ENCODE data around the gene CSE1L.
"Not testable (repeated sequence)": the region's sequence is repeated elsewhere in the genome, so short reads cannot be mapped to it uniquely, and the experiment has no call there.

CSE1L gene

DNA sequence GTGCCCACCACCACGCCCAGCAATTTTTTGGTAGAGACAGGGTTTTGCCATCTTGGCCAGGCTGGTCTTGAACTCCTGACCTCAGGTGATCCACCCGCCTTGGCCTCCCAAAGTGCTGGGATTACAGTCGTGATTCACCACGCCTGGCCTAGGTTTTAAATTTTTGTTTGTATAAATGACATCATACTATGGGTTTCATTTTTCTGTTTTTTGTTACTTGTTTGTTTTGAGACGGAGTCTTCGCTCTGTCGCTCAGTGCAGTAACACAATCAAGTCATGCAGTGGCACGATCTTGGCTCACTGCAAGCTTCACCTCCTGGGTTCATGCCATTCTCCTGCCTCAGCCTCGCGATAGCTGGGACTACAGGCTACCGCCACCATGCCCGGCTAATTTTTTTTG, 36.2 kb downstream of the CSE1L start:
- DNase-seq: not testable (repeated sequence)

- DNase-seq: no peak
These were observed 45.0 kb downstream of the CSE1L start for GRCh38 chr20:49091104-49091503.

GRCh38 chr20:49091762-49092161, 45.6 kb downstream of the CSE1L start:
- DNase-seq: no peak

GRCh38 chr20:49096203-49096730, 50.2 kb downstream of the CSE1L start:
- DNase-seq: no peak

DNA sequence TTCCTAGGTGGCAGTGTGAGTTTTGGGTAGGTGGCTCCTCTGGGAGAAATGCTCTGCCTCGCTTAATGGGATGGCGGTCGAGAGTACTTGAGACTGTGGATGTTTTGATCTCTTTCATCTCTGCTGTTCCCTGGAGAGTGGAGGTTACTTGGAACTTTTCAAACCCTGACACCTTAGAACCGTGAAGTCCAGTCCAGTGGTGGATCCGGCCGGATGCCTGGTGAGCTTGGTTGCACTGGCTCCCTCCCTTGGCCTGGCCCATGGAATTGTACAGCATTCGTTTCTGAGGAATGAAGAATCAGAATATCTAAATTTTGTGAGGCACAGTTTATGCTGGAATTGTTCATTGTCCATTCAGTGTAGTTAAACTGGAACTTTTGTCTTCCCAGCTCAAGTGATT, 51.0 kb downstream of the CSE1L start:
- DNase-seq: no peak

DNA sequence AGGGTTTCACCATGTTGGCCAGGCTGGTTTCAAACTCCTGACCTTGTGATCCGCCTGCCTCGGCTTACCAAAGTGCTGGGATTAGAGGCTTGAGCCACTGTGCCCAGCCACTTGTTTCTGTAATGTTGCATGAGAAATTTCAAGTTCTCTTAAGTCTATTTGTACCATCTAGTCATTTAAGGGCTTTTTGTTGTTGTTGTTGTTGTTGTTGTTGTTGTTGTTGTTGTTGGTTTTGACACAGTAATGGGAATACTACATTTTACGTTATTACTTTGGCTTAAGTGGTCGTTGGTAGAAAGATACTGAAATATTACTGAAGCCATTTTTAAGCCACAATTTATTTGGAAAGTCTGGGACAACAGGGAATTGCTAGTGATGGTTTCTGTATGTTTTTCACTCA, 52.0 kb downstream of the CSE1L start:
- no peak for DNase-seq

DNA sequence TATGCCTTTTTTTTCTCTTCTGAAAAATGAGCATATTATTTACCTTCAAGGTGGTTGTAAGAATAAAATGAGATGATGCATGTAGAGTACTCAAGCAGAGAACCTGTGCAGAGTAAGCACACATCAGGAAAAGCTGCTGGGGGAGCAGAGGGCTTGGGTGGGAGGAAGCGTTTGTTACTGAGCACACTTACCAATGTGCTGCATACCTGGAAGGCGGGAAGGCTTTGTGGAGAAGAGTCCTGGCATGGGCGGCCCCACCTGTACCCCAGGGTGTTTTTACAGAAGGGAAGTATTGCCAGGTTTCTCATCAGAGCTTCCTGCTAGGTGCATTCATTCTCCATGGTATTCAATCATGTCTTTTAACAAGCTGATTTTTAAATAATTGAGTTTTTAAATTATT, 52.9 kb downstream of the CSE1L start:
- DNase-seq: no peak

DNA sequence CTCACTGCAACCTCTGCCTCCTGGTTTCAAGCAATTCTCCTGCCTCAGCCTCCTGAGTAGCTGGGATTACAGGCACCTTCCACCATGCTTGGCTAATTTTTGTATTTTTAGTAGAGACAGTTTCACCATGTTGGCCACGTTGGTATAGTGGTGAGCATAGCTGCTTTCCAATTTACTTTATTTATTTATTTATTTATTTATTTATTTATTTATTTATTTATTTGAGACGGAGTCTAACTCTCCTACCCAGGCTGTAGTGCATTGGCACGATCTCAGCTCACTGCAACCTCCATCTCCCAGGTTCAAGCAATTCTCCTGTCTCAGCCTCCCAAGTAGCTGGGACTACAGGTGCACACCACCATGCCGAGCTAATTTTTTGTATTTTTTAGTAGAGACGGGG, 54.2 kb downstream of the CSE1L start:
- DNase-seq: not testable (repeated sequence)

GRCh38 chr20:49100972-49101371, 54.9 kb downstream of the CSE1L start:
- no peak for DNase-seq

- DNase-seq: no peak
These were observed 56.9 kb downstream of the CSE1L start for GRCh38 chr20:49103019-49103418.

DNA sequence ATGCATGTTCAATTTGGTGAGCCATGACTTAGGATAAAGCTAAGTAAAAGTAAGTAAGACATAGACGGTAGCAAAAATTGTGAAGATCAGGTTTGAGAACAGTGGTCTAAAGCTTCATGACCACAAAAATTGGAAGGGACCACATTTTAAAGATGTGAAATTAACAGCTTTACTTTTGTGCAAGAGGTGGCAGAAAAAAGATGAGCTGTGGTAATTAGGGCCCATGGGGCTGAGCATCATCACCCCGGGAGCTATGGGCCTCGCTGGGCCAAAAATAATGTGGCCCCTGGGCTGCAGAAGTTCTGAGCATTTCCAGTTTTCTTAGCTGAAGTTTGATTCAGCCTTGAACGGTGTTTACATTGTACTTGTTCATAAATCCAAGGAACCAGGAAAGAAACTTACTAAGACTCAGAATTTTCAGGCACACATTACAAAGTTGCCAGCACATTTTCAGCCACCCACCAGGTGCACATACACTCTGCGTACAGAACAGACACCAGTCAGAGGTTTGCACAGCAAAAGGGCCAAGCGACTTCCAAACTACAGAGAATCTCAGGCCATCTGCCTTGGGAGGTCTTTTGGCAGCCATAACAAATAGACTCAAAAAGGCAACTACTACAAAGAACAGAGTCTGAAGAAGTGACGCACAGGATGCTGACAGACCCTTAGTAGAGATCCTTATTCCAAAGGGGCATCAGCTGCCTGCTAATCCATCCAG, 57.7 kb downstream of the CSE1L start:
- DNase-seq: no peak

DNA sequence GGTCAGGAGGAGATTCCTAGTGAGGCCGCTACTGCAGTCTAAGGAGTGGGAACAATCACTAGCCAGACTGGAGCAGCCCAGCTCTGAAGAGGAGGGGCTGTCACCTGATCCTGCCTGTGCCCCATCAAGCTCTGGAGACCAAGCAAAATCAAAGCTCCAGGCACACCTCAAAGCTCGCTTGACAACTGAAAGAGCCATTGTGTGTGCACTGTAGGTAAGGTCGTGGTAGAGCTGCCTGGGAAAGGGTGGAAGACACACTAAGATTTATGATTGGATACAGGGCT, 58.2 kb downstream of the CSE1L start:
- DNase-seq: no peak

- DNase-seq: not testable (repeated sequence)
These were observed 59.0 kb downstream of the CSE1L start for GRCh38 chr20:49104979-49105547.

DNA sequence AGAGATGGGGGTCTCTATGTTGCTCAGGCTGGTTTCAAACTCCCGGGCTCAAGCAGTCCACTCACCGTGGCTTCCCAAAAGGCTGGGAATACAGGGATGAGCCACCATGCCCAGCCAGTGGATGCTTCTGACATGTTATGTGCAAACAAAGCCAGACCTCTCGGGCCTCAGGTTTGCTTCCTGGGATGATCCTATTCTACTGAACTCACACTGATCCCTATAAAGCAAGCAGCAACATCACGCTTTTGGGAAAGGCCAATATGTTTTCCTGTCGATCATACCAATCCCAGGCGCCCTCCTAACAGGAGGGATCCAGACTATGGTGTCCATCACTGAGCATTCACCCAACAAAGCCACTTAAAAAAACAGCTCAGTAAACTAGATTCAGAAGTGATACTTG, 60.2 kb downstream of the CSE1L start:
- DNase-seq: no peak

DNA sequence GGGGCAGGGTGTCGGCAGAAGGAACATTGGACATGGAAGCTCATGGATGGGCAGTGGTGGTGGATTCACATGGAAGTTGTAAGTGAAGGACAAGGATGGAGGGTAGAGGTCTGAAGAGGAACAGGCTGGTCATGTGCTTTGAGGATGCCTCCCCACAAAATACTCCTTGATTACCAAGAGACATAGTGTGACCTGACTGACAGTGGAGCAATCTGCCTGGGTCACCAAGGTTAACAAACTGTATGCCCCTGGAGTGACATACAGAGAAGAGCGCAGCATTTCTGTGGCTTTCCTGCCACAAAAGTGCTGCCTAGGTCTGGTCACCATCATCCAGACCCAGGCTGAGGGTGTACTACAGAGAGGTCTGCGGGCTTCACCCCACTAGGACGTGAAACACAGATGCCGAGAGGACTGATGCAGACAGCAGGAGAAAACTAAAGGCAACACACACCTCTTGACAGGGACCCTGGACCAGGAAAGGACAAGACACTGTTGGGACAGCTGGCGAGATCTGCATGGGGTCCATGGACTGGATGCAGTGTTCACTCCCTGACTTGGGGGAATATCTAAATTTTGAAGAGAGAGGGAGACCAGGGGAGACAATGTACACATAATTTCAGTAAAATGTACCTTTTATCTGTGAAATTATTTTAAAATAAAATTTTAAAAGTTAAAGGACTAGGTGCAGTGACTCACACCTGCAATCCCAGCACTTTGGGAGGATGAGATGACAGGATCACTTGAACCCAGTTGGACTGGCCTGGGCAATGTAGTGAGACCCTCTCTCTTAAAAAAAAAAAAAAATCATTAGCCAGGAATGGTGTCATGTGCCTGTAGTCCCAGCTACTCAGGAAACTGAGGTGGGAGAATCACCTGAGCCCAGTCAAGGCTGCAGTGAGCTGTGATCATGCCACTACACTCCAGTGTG, 64.9 kb downstream of the CSE1L start:
- DNase-seq: no peak

DNA sequence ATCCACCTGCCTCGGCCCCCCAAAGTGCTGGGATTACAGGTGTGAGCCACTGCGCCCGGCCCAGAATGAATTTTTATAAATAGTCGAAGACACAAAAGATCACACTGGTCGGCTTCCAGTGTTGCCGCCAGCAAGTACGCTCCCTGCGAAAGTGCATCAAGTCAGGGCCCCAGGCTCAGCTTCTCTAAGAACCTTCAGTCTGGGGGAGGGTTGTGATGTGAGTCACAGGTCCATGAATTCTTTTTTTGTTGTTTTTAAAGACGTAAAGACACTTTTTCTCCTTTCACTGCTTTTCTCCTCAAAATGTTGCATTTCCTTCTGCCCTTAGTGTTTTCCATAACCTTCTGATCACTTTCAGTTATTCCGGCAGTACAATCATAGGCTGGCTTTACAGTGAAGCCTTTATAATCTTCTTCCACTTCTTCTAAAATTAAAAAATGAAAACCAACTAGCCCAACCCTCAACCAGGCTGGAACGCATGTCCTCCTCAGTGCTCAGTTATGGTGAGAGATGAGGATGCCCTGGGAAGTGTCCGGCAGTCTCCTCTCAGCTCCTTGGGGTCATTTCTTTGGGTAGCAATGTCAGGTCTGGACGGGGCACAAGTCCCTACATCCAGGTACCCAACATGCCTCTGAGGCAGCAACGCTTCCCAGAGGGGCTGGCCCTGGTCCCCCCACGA, 66.6 kb downstream of the CSE1L start:
- no peak for DNase-seq

GRCh38 chr20:49115564-49115963, 69.5 kb downstream of the CSE1L start:
- DNase-seq: no peak

- no peak for DNase-seq
These were observed 72.2 kb downstream of the CSE1L start for GRCh38 chr20:49118307-49118706.

- DNase-seq: no peak
These were observed 73.9 kb downstream of the CSE1L start for GRCh38 chr20:49119988-49120387.

DNA sequence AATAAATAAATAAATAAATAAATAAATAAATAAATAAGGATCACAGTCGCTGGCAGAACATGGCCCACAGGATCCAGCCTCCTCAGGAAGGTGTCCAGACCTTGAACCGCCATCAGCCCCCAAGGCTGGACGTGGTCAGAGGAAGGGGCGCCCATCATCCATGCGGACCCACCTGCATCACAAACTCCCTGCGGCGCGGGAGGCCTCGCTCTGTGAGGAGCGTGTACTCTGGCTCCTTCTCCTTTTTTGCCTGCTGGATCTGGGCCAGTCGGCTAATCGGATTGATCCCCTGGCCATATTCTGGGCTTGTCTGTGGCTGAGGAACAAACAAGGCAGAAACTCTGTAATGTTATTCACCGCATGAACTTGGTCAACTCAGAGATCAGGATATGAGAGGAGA, 76.8 kb downstream of the CSE1L start:
- DNase-seq: no peak

DNA sequence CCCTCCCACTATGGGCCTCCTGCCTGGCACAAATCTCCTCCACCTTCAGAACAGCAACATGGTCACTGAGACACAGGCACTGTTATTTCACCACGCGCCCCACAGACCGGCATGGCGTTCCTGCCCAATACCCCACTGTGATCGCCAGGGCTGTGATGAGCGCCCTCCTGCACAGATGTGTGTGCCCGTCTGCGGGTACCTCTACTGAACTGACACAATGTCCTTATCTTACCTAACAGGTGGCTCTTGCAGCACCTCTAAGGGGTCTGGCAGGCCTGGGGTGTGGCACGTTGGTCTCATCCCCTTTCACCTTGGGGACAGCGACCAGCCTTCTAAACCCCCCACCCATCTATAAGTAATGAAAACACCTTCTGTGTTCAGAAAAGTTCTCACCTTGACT, 77.9 kb downstream of the CSE1L start:
- no peak for DNase-seq

- no peak for DNase-seq
These were observed 86.9 kb downstream of the CSE1L start for GRCh38 chr20:49132995-49133478.

DNA sequence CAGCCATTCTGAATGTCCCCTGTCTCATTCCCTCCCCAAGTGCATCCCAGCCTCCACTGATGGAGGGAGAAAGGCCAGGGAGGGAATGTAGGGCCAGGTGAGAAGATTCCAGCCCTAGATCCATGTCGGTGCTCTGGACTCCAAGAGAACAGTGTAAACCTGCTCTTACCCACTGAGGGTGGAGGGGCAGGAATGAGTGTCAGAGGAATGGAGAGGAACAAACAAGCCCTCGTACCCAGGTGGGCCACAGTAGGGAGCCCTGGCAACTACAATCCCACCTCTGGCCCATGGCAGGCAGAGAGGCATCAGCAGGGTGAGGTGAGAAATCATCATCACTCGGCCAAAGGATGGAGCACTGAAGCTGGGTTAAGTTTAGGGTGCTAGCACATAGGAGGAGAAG, 87.5 kb downstream of the CSE1L start:
- no peak for DNase-seq
